K562 (cell line): Measurements from ENCODE around the gene TEX51. TPM values are rescaled to one million over a fixed set of nuclear protein-coding genes. Genes with fewer than 3 reads are reported as not detected.

ENCODE experiments used
- E2F5 ChIP-seq: sonication (generic); formaldehyde crosslinking; IDR thresholded peaks from 2 replicates; pipeline ENCODE4 v1.8.0; 2022; ENCODE audit warnings: mild to moderate bottlenecking, missing genetic modification reagents
- FOXJ3 ChIP-seq: sonication (generic); formaldehyde crosslinking; IDR thresholded peaks from 2 replicates; pipeline ENCODE4 v1.4.0; 2020; ENCODE audit warnings: mild to moderate bottlenecking, missing genetic modification reagents
- MEF2D ChIP-seq: conservative IDR thresholded peaks from 2 replicates; pipeline ENCODE4 v1.6.1; 2016; ENCODE audit warnings: low read depth, missing genetic modification characterization, missing compliant biosample characterization
- MGA ChIP-seq: fragments of 450-650 bp; IDR thresholded peaks from 2 replicates; pipeline ENCODE4 v1.6.1; 2016; ENCODE audit warnings: mild to moderate bottlenecking, moderate library complexity
- NBN ChIP-seq: fragments of 450-650 bp; IDR thresholded peaks from 2 replicates; pipeline ENCODE4 v1.6.1; 2016; ENCODE audit warnings: low read depth, mild to moderate bottlenecking
- SREBF1 ChIP-seq: fragments of 150-350 bp; IDR thresholded peaks from 2 replicates; pipeline ENCODE4 v1.6.1; 2014; ENCODE audit warnings: antibody characterized with exemption, low read depth, low read length, borderline replicate concordance
- TSHZ1 ChIP-seq: fragments of 250-450 bp; sonication (Bioruptor Pico); IDR thresholded peaks from 2 replicates; pipeline ENCODE4 v1.4.0; 2020; ENCODE audit warnings: mild to moderate bottlenecking, moderate library complexity
- ZFX ChIP-seq: sonication (generic); formaldehyde crosslinking; IDR thresholded peaks from 2 replicates; pipeline ENCODE4 v1.8.0; 2022; ENCODE audit warnings: mild to moderate bottlenecking, missing genetic modification reagents, moderate library complexity
- ZNF280B ChIP-seq: fragments of 250-450 bp; sonication (Bioruptor Pico); IDR thresholded peaks from 2 replicates; pipeline ENCODE4 v1.5.1; 2021; ENCODE audit warnings: mild to moderate bottlenecking
- polyA plus RNA-seq, 8 experiments: library from polyadenylated mRNA; depleted of rRNA in 4 of 8; stranded (reverse) in 5 of 8; unstranded in 3 of 8; fragments of >200 nt; fragmentation: Nextera tagmentation in 2 of 8; fragmentation: Illumina TruSeq in 1 of 8; extraction: Ambion mirVana in 2 of 8; extraction: Trizol in 1 of 8; gene quantifications; 2 replicates each; pipeline versions ENCODE4 v1.2.1 to v1.2.3, GENCODE V29; 2011 to 2014; ENCODE audit warnings: inconsistent platforms in 1 of 8, missing spikeins in 1 of 8
- total RNA-seq, 7 experiments: library from RNA; depleted of rRNA in 6 of 7; stranded (reverse); fragments of >200 nt in 6 of 7; fragmentation: Illumina TruSeq in 2 of 7; extraction: Trizol in 2 of 7; gene quantifications; 2 replicates each; pipeline versions ENCODE4 v1.2.1 to v1.2.3, GENCODE V29; 2011 to 2021; ENCODE audit warnings: low replicate concordance in 1 of 7

TEX51 gene
- total and polyA plus RNA-seq, 9 of the 15 experiments (the other 6 are each of a cell fraction or from before 2014, with no cell fraction given), result not detected

GRCh38 chr2:126858436-126858835 is 40.3 kb upstream of the TEX51 start (continued):
- TF ChIP-seq TSHZ1 (CRISPR knock-in tag) (no peak), MGA (no peak), NBN (no peak), SREBF1 (no peak), ZFX (no peak), E2F5 (no peak), ZNF280B (CRISPR knock-in tag) (no peak), FOXJ3 (CRISPR knock-in tag) (no peak), MEF2D (tag) (no peak)
